Activated T-helper 1 cell treated with anti-CD3 and anti-CD28 coated beads, Interleukin-12 subunit alpha, Interleukin-12 subunit beta, Interleukin-2, Interleukin-4 antibody, amounts not matched to agents 30 ng/mL and 10 ng/mL and 1 ng/mL, durations not matched to agents 14 hours and 24 hours and 36 hours (primary cell): ENCODE results near the gene HIRA. TPM values are rescaled to one million over a fixed set of nuclear protein-coding genes. Genes with fewer than 3 reads are reported as not detected.

Experiments used
- DNase-seq: peaks from one replicate; pipeline ENCODE4 v3.0.0; 2021; ENCODE audit warnings: low spot score
- H3K27ac Mint-ChIP-seq: one replicate; pipeline ENCODE4 v1.8.0; 2021; ENCODE audit warnings: mild to moderate bottlenecking, mixed read lengths
- H3K27me3 Mint-ChIP-seq: one replicate; pipeline ENCODE4 v1.8.0; 2022; ENCODE audit warnings: mild to moderate bottlenecking, moderate library complexity, mixed read lengths; ENCODE audit not compliant: insufficient read depth
- H3K36me3 Mint-ChIP-seq: one replicate; pipeline ENCODE4 v1.8.0; 2021; ENCODE audit warnings: low read depth, mixed read lengths
- H3K4me1 Mint-ChIP-seq: one replicate; pipeline ENCODE4 v1.8.0; 2021; ENCODE audit warnings: low read depth, mixed read lengths
- H3K4me3 Mint-ChIP-seq: one replicate; pipeline ENCODE4 v1.8.0; 2021; ENCODE audit warnings: mild to moderate bottlenecking, moderate library complexity, mixed read lengths
- H3K9me3 Mint-ChIP-seq: one replicate; pipeline ENCODE4 v1.8.0; 2021; ENCODE audit warnings: mixed read lengths
- intact Hi-C: fragments of 100-400 bp; cut with micrococcal nuclease; formaldehyde crosslinking; loops from one replicate; pipeline ENCODE4 v1.15.1; 2024
- total RNA-seq: library from RNA; stranded (reverse); gene quantifications from 2 replicates; pipeline ENCODE4 v1.2.3, GENCODE V29; 2022

The HIRA gene
- total RNA-seq, 1 donor from 2014 or later: 46.0 TPM

- Mint-ChIP-seq H3K27ac (no peak overlapping the region), H3K27me3 (no peaks in the 10 kb centered on the region), H3K9me3 (no peaks in the 10 kb centered on the region), H3K36me3 (peaks cover 32% of the 10 kb centered on the region), H3K4me3 (no peak overlapping the region), H3K4me1 (no peaks in the 10 kb centered on the region)
- intact Hi-C loops: no loop called here
- no peak for DNase-seq
Observed at GRCh38 chr22:19396934-19397733, 34.4 kb downstream of the HIRA start.

DNA sequence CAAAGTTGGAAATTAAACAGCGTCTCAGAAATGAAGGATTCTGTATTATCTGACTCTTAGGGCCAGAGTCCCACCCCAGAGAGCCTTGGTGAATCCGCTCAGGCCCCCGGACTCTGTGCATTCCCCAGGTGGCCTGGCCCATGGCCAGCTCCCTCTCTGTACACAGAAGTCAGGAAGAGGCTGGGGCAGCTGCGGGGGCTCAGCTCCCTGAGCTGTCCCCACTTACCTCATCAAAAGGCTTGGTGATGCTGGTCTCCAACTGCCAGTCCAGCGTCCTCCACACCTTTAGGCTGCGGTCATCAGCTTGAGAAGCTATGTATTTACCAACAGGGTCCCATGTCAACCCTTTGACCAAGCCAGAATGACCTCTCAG lies 35.0 kb downstream of the HIRA start:
- intact Hi-C loops: no loop called here
- DNase-seq: no peak
- Mint-ChIP-seq H3K36me3 (peaks cover 29% of the 10 kb centered on the region), H3K4me1 (no peaks in the 10 kb centered on the region), H3K4me3 (no peak overlapping the region), H3K27ac (no peak overlapping the region), H3K9me3 (no peaks in the 10 kb centered on the region), H3K27me3 (no peaks in the 10 kb centered on the region)

DNA sequence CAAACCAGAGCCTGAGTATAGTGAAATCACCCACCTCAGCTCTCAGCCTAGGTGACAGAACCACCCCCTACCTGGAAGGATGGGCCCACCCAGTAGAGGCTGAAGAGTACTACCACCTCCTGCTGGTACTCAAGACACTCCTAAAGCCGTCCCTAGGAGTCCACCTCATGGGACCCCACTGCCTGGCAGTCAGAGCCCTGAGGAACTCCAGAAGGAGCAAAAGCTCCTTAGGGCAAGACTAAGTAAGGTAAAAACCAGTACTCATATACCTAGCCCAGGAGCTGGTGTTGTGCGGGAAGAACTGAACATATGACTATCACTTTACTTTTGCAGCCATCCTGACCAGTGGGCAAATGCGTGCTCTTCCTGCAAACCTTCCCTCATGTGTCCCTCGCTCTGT lies 36.3 kb downstream of the HIRA start:
- H3K9me3 Mint-ChIP-seq: no peaks in the 10 kb centered on the region
- H3K27ac Mint-ChIP-seq: no peak overlapping the region
- no peaks in the 10 kb centered on the region for H3K4me1 Mint-ChIP-seq
- H3K36me3 Mint-ChIP-seq: peaks cover 32% of the 10 kb centered on the region
- no peak overlapping the region for H3K4me3 Mint-ChIP-seq
- intact Hi-C loops: no loop called here
- H3K27me3 Mint-ChIP-seq: no peaks in the 10 kb centered on the region
- DNase-seq: no peak

DNA sequence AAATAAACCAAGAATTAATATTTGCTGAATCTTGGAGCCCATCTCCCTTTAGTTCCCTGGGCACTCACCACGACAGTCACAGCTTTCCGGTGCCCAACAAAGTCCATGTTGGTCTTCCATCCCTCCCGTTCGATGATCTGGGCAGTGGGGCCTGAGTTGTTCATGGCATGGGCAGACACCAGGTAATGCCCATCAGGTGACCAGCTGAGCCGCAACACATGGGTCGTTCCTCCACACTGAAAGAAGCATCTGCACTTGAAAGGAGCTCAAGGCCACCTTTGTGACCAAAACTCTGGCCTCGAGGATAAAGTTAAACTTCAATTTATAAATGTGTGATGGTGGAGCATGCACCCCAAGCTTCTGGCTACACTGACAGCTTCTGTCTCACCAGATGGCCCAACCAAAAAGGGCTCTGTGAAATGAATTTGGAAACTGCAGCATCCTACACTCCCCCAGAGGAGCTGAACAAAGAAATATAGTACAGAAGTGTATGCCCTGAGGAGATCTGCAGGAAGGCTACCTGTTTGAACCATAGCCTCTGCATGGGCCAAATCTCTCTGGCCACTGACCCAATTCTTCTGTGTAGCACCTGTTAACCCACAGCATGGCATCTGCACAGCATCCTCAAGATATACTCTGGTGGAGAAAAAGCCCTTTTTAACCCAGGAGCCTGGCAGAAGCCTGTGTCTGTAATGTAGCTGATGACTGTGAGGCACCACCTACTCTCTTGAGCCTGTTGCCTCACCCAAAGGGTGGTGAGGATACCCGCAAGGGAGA lies 37.1 kb downstream of the HIRA start:
- DNase-seq: no peak
- Mint-ChIP-seq H3K9me3 (no peaks in the 10 kb centered on the region), H3K4me1 (no peaks in the 10 kb centered on the region), H3K36me3 (peaks cover 35% of the 10 kb centered on the region), H3K27ac (no peak overlapping the region), H3K4me3 (no peak overlapping the region), H3K27me3 (no peaks in the 10 kb centered on the region)
- intact Hi-C loops: no loop called here

- Mint-ChIP-seq H3K27me3 (no peaks in the 10 kb centered on the region), H3K27ac (peak overlapping the region; percentile 23), H3K9me3 (no peaks in the 10 kb centered on the region), H3K4me3 (no peak overlapping the region), H3K36me3 (peaks cover 36% of the 10 kb centered on the region), H3K4me1 (no peaks in the 10 kb centered on the region)
- no peak for DNase-seq
- intact Hi-C loops: no loop called here
Observed at GRCh38 chr22:19393704-19394103, 37.8 kb downstream of the HIRA start.

DNA sequence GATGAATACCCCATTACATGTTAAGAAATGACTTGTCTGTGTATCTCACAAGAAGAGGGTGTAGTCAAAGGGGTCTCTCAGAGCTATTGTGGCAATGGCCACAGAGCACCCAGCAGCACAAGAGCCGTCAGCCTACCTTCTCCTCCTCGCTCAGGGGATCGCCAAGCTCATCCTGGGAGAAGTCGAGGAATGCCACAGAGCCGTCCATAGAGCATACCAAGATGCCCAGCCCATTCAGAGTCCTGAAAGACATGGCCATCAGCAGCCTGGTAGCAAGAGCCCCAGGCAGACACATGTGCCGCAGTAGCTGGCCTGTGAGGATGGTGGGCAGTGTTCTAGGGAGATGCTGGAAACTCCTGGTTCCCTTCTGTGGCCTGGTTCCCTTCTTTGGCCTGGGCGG lies 44.0 kb downstream of the HIRA start:
- Mint-ChIP-seq H3K36me3 (peaks cover 43% of the 10 kb centered on the region), H3K4me1 (no peaks in the 10 kb centered on the region), H3K9me3 (no peaks in the 10 kb centered on the region), H3K27ac (no peak overlapping the region), H3K27me3 (no peaks in the 10 kb centered on the region), H3K4me3 (no peak overlapping the region)
- no peak for DNase-seq
- intact Hi-C loops: no loop called here

- peaks cover 48% of the 10 kb centered on the region for H3K36me3 Mint-ChIP-seq
- no peak for DNase-seq
- no peak overlapping the region for H3K4me3 Mint-ChIP-seq
- intact Hi-C loops: no loop called here
- no peaks in the 10 kb centered on the region for H3K27me3 Mint-ChIP-seq
- H3K9me3 Mint-ChIP-seq: no peaks in the 10 kb centered on the region
- no peaks in the 10 kb centered on the region for H3K4me1 Mint-ChIP-seq
- no peak overlapping the region for H3K27ac Mint-ChIP-seq
Observed at GRCh38 chr22:19387038-19387437, 44.5 kb downstream of the HIRA start.

DNA sequence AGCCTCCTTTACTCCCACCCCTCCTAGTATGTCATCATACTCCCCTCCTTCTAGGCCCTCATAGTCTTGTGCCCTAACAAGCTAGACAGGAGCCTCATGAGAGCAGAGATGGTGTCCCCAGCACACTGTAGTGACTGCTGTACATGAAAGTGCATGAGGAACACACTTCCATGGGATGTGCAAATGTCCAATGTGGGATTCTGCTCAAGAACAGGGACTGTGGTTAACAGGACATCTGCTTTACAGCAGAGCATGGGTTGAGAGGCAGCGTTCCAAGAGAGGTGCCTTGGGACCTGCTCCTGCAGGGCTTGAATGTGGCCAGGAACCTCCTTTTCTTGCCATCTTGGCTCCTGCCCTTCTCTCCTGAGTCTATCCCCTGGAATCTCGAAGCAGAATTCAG lies 45.3 kb downstream of the HIRA start:
- intact Hi-C loops: no loop called here
- no peak overlapping the region for H3K4me3 Mint-ChIP-seq
- no peaks in the 10 kb centered on the region for H3K27me3 Mint-ChIP-seq
- no peak for DNase-seq
- no peaks in the 10 kb centered on the region for H3K9me3 Mint-ChIP-seq
- H3K36me3 Mint-ChIP-seq: peaks cover 51% of the 10 kb centered on the region
- no peaks in the 10 kb centered on the region for H3K4me1 Mint-ChIP-seq
- no peak overlapping the region for H3K27ac Mint-ChIP-seq

DNA sequence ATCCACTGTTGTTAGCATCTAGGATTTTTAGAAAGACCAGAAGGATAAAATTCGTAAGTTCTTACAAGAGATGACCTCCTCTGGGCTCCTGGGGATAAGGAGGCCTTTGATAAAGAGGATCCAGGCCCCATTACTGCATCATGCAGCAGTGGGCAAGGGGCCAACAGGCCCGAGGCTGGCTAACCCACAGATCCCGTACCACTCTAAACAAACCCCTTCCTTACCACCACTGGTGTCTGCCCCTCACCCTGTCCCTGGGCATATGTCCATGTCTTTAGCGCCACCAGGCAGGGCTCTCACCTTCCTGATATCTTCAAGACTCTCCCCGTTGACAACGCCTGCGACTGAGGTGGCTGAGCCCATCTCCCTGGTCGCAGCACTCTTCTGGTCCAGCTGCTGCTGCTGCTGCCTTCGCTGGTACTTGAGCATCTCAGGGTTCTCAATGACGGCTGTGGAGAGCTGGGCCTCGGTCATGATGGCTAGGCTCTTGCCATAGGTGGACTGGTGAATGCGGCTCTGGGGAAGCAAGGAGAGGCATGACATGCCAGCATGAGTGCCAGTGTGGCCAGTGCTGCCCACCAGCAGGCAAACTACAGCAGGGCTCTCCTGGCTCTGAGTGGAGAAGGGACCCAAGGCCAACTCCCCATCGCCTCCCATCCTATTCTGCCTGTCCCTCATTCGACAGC lies 46.2 kb downstream of the HIRA start:
- no peaks in the 10 kb centered on the region for H3K4me1 Mint-ChIP-seq
- no peak overlapping the region for H3K4me3 Mint-ChIP-seq
- intact Hi-C loops: no loop called here
- H3K27ac Mint-ChIP-seq: no peak overlapping the region
- no peak for DNase-seq
- peaks cover 48% of the 10 kb centered on the region for H3K36me3 Mint-ChIP-seq
- no peaks in the 10 kb centered on the region for H3K9me3 Mint-ChIP-seq
- no peaks in the 10 kb centered on the region for H3K27me3 Mint-ChIP-seq

DNA sequence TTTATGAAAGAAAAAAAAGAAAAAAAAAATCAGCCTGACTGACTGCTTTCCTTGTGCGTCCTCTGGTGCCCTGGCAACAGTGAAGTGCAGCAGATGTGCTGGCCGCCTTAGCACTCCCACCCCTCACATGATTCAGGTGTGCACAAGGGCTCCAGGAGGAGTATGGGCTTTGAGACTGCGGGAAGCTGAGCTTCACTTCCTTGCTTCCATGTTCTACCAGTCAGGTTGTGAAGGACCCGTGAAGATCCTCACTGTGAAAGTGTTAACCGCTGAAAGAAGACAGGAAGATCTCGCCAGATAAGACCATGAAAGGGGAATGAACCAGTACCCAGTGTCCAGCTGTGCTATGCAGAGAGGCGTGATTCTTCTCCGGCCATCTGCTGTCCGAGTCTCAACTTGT lies 48.2 kb downstream of the HIRA start:
- intact Hi-C loops: no loop called here

DNA sequence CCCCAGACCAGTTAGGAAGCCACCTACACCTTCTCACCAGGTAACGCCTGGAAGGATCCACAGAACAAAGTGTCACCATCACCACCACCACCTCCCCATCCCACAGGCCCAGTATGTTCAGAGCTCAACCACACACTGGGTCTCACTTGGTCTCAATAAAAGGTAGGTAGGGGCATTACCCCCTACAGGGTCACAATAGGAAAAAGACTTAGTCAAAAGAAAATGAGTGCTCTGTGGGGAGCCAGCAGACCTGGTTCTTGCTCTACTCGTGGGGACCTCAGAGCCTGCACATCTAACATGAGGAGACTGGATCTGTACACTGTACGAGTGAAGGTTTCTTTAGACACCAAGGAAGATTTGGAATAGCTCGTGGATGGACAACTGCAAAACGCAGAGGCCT lies 49.3 kb downstream of the HIRA start:
- no peak overlapping the region for H3K27ac Mint-ChIP-seq
- no peaks in the 10 kb centered on the region for H3K9me3 Mint-ChIP-seq
- H3K4me3 Mint-ChIP-seq: no peak overlapping the region
- no peaks in the 10 kb centered on the region for H3K27me3 Mint-ChIP-seq
- peaks cover 42% of the 10 kb centered on the region for H3K36me3 Mint-ChIP-seq
- DNase-seq: no peak
- H3K4me1 Mint-ChIP-seq: no peaks in the 10 kb centered on the region
- intact Hi-C loops: no loop called here

More for the DNA sequence above, 48.2 kb downstream of the HIRA start:
- Mint-ChIP-seq H3K27me3 (no peaks in the 10 kb centered on the region), H3K27ac (no peak overlapping the region), H3K4me1 (no peaks in the 10 kb centered on the region), H3K36me3 (peaks cover 40% of the 10 kb centered on the region), H3K4me3 (no peak overlapping the region), H3K9me3 (no peaks in the 10 kb centered on the region)
- DNase-seq: no peak

DNA sequence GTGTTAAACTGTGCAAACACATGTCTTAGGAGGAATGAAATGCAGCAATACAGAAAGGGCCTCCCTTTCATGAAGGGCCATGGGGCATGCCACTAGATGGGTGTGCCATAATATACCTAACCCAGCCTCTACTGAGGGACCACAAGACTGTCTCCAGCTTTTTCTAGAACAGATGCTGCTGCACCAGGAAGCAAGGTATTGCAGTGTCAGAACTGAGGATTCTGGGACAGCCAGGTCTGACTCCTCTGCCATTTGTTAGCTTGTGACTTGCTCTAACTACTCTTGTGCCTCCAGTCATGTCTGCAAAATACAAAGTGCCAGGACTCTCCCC lies 53.2 kb downstream of the HIRA start:
- no peaks in the 10 kb centered on the region for H3K27me3 Mint-ChIP-seq
- peaks cover 43% of the 10 kb centered on the region for H3K36me3 Mint-ChIP-seq
- H3K27ac Mint-ChIP-seq: no peak overlapping the region
- intact Hi-C loops: no loop called here
- H3K9me3 Mint-ChIP-seq: no peaks in the 10 kb centered on the region
- no peak overlapping the region for H3K4me3 Mint-ChIP-seq
- DNase-seq: no peak
- no peaks in the 10 kb centered on the region for H3K4me1 Mint-ChIP-seq
